Endothelial cell of hepatic sinusoid (primary cell): Measurements from ENCODE around the gene EGFR.

Experiments
- in situ Hi-C: cut with HindIII; loops from 2 replicates; pipeline ENCODE4 v1.10.0; 2017; ENCODE audit warnings: low sequenced_read_pairs

Gene EGFR

DNA sequence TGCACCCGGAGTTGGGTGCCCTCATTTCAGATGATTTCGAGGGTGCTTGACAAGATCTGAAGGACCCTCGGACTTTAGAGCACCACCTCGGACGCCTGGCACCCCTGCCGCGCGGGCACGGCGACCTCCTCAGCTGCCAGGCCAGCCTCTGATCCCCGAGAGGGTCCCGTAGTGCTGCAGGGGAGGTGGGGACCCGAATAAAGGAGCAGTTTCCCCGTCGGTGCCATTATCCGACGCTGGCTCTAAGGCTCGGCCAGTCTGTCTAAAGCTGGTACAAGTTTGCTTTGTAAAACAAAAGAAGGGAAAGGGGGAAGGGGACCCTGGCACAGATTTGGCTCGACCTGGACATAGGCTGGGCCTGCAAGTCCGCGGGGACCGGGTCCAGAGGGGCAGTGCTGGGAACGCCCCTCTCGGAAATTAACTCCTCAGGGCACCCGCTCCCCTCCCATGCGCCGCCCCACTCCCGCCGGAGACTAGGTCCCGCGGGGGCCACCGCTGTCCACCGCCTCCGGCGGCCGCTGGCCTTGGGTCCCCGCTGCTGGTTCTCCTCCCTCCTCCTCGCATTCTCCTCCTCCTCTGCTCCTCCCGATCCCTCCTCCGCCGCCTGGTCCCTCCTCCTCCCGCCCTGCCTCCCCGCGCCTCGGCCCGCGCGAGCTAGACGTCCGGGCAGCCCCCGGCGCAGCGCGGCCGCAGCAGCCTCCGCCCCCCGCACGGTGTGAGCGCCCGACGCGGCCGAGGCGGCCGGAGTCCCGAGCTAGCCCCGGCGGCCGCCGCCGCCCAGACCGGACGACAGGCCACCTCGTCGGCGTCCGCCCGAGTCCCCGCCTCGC, at the start of gene EGFR:
Gene EGFR, plus strand, starts transcription at position 657 of the 830 bp plus-strand sequence. CDS start 261 bp downstream, outside the sequence.
- in situ Hi-C loops, result no loop called here

DNA sequence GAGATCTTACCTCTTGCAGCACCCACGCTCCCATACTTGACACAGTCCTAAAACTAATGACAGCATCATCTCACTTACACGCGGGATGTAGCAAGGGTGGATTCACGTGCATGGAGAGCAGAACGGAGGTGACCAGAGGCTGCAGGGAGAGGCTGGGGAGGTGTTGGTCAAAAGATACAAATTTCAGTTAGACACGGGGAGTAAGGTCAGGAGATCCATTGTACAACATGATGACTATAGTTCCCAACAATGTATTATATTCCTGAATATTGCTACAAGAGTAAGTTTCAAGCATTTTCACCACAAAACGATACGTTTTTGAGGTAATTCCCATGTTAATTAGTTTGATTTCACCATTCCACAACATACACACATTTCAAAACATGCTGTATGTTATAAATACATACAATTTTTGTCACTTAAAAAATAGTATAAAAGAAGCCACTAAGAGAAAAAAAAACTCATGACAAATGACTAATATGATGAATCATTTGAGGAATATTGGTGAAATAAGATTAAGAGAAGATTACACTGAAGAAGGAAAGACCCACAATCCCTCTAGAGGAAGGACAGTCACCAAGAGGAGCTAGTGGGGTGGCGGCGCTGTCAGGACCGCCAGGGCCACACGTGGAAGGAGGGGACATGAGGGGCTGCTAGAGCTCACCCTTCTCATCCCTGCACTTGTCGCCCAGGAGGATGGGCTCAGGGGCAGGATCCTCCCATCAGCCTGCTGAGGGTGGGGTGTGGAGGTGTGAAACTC, 49.4 kb upstream of the EGFR start:
- in situ Hi-C loops, result no loop called here

DNA sequence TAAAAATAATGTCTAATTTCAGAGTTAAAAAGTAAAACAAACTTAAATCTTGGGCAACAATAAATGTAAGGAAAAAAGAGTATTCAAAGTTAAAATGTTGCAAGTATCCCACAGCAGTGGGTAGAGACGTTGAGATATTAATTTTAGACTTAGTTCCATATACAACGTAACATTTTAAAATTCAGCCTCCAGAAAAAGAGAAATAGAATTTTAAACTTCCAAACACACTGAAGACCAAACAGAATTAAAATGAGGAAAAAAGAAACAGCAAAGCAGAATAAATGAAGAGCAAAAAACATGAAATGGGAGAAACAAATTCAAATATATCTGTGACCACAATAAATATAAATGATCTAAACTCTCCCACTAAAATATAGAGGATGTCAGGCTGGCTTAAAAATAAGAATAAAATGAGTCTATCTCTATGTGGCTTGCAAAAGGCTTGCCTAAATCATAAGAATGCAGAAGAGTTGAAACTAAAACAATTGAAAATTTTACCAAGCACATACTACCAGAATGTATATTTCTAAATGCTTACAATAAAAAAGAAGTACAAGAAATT, 46.0 kb upstream of the EGFR start:
- in situ Hi-C loops, result no loop called here

DNA sequence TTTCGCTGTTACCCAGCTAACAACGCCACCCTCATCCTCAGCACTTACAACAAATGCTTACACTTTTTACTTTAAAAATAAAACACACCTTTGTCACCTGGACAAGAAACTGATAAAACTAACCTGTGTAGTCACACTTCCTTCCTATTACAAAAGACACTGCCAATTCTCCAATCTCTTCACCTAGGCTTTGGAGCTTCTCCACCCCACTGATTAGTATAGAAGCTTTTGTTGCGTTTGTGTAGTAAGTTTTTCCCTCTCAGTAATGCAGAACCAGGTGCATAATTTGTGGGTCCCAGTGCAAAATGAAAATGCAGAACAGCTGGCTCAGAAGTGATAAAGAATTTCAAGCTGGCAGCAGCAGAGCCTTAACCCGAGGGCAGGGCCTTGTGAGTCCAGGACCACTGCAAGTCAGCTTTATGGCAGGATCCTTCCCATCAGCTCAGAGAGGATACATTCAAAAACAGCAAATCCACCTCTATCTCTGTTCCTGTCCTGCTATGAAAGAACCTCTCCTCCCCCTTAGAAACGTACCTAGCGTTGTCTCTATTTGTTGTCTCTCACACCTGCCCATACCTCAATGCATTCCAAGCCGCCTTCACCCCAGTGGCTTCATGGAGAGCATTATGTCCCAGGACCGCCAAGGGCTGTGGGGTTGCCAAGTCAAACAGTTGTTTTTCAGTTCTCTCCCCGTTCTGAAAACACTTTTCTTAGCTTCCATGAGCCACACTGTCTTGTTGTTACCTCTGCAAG, 40.3 kb upstream of the EGFR start:
- in situ Hi-C loops, result no loop called here

DNA sequence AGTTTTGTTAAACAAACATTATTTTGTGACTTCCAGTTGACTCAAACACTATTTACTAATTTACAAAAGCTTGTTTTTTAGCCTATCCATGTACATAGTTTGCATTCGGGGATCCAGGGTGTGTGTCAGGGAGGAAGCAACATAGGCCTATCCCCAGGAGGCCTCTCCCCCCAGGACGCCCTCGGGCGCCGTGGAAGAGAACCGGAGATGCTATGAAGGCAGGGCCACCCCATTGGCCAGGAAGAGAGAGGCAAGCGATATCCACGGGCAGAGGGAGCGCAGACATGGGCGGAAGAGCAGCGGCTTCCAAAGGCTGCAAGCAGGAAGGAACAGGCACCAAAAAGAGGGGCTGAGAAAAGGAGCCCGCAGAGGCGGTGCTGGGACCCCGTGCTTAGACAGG, 38.3 kb upstream of the EGFR start:
- in situ Hi-C loops, result no loop called here

DNA sequence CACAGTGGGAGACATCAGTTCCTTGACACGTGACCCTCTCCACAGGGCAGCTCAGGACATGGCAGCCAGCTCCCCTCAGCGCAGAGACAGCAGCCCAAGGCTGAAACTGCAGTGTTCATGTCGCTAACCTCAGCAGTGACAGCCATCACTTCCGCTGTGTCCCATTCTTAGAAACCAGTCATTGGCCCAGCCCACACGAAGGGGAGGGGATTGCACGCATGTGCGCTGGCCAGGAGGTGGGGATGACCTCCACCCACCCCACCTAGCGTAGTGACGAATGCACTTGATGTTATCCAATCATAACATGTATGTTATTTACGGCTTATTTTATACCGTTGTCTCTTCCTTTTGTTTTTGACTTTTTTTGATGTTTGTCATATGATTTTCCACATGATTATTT, 36.9 kb upstream of the EGFR start:
- in situ Hi-C loops, result no loop called here

DNA sequence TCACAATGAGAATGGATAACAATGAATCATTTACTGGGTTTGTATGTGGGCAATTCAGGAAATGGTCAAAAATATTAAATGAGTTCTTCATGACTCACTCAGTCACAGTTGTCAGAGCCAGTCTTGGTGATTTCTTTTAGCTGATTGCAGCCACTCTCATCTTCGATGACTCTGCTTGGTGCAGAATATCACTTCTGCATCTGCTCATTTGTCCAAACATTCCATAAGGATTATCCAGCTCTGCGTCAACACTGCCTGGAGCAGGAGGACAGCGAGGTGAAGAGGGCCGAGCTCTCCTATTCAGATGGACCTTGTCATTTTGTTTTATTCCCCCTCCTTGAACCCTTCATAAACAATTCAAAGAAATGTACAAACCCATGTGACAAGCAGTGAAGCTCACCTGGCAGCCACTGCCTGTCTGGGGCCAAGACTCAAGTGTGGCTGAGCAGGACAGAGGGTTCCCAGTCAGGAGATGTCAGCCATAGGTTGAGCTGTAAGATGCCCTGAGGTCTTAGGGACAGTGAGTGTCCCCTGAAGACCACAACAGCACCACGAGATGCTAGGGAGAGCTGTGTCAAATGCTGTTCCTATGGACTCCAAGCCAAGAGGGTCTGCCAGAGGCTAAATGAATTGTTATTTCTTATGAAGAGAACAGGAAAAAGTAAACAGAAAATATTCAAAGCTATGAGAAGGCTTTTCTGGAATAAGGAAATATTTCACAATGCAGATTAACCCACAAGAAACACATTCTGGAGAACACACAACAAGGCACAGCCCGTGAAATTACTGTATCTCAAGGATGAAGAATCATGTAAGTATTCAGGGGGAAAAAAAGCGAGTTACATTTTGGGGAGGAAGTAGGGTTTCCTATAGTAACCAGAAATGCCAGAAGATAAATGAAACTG, 33.1 kb upstream of the EGFR start:
- in situ Hi-C loops, result no loop called here

DNA sequence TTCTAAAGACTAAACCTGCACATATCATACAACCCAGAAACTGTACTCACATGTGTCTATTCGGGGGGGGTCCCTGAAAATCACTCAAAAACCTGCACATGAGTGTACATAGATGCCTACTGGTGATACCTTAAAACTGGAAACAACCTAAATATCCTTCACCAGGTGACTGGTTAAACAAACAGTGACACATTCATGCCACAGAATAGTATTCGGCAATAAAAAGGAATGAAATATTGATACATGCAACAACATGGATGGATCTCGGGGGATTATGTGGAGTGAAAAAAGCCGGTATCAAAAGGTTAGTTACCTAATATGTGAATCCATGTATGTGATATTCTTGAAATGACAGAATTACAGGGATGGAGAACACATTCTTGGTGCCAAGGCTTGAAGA, 32.1 kb upstream of the EGFR start:
- in situ Hi-C loops, result no loop called here

DNA sequence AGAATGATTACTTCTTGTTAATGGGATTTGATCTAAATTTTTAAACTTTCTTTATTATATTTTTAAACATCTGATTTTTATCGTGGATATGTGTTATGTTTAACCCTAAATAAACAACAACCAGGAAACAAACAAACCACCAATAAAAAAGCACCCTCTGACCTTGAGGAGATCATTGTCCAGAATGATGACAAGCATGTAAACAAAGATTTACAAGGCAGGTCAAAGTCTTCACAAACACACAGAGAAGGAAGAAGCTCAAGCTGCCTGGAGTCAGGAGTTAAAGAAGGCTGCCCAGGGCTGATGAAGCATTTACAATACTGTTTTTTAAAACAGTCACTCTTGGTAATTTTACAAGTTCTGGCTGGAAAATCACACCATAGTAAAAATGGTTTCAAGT, 31.0 kb upstream of the EGFR start:
- in situ Hi-C loops, result no loop called here

DNA sequence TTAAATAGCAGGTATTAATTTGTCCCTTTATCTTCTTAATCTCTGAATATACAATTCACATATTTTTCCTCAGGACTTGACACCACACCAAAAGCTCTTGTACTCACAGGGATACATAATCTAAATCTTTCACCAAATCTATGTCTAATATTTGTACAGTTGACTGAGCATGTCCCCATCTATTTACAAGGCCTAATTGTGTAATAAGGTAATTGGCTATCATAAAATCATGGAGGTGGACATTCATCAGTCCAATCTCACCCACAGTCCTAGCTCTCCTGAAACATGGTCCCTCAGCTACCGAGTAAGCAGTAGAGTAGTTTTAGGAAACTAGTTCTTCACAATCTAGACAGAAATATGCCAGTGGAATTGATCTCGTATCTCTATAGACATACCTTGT, 30.3 kb upstream of the EGFR start:
- in situ Hi-C loops, result no loop called here

DNA sequence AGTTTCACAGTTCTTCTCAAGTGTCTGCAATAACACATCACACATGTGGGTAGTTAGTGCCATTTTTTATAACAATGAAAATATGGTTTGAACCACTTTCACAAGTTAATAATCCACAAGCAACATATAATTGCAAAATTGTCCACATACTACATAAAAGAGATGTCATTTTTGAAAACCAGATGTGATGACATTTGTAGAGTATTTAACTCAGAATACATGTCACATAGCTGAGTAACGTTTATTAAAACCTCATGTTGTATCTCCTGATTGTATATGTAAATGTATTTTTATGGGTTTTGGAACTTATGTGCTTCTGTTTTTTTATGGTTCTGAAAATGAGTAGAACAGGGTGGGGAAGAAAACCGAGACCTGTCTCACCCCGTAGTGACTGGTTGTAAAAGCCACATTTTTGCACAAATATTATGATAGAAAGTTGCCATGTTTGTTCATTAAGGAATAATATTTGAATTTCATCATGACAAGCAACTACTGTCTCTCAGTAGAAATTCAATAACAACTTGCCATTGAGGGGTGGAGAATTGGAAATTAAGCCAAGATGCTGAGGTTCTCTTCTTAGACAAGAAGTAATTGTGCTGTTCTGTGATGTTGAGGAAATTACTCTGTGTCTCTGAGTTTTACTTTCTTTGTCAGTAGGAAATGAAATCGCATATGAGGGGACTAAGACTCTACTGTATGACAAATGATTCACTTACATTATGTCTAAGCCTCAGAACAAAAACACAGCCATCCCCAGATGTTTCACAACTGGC, 29.2 kb upstream of the EGFR start:
- in situ Hi-C loops, result no loop called here

DNA sequence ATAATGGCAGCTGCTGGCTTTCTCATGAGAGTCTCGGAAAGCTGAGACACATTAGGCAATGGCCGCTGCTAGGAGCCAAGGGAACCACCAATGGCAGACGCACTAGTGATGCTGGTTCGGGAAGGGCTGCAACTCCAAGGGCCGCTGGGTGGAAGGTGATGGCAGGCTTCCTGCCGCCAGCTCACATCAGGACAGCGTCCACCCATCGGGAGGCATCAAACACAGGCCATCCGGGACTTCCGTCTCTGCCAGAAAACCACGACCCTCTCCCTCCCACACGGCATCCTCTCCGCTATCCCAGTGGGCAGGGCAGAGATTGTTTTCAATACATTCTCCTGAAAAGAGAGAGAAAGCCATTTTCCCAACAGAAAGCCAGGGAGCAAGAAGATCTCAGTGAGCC, 27.5 kb upstream of the EGFR start:
- in situ Hi-C loops, result no loop called here

DNA sequence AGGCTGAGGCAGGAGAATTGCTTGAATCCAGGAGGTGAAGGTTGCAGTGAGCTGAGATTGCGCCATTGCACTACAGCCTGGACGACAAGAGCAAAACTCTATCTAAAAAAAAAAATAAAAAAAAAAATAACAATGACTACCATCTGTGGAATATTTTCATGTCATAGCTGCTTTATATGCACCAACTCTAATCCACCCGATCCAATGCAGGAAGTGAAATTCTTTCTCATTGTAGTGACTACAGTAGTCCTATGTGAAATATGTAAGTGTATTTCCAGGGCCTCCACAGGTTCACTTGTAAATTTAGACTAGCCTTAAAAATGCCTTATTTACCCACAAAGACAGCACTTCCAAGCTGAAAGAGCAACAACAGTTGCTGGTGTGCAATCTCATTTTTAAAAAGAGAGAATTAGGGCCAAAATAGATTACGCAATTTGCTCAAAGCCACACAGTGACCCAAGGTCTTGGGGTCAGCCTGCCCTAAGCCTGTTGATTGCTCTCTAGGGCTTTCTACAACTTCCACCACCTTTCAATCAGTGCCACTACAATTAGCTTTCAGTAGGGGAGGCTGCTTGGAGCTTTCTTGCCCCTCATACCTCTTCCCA, 25.8 kb upstream of the EGFR start:
- in situ Hi-C loops, result no loop called here

DNA sequence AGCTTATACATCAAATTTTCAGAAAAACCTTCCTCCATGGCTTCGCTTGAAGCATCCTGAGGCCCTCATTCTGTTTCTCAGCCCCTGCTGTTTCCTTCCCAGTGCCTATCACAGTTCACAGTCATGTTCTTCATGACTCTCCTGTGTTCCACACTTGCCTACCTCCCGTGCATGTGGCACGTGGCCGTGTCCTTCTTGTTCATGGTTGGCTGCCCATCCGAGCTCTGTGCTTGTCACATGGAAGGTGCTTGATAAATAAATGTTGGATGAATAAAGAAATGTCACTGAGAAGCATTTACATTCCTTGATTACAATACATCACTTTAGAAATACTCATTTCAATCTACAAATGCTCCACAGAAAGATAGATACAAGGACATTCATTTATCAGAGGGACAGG, 23.7 kb upstream of the EGFR start:
- in situ Hi-C loops, result no loop called here

DNA sequence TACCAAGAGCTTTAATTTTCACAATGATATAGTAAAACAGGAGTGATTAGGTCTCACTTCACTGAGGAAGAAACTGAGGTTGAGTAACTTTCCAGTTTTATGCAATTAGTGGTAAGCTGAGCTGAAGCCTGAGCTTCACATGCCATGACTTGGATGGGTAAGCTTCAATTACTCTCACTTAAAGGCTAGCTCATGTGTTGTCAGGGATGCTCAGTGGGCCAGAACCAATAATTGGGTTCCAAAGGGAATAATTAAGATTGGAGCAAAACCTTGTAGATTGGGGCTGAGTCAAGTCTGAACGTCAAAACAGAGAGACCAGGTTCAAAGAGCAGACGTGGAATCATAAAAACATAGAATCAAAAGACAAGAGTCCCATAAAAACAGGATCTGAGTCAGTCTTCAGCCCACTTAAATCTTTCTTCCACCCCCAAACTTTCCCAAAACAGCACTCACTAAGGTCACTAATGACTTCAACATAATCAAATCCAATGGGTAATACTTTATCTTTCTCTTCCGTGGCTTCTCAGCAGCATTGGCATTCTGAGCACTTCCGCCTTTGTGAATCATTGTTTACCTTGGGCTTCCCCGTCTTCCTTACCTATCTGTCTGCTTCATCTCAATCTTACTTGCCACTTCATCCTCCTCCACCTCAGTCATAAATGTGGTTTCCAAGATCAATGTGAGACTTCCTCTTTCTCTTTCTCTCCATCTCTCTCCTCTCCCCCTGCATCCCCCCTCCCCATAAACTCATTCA, 23.0 kb upstream of the EGFR start:
- in situ Hi-C loops, result no loop called here

DNA sequence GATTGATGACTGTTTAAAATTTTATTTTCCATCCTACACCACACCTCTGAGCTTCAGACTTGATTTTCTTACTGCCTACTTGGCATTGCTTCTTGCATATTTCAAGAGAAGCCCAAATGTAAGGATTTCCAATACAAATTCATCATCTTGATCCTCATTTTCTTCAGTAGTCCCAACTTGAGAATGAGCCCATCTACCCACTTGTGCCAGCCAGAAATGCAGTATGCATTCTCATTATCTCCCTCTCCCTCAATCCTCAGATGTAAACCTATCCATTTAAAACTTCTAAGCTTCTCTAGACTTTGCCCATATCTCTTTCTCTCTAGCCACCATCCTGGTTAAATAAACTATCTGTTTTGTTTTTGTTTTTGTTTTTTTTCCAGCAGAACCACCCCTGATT, 22.4 kb upstream of the EGFR start:
- in situ Hi-C loops, result no loop called here

DNA sequence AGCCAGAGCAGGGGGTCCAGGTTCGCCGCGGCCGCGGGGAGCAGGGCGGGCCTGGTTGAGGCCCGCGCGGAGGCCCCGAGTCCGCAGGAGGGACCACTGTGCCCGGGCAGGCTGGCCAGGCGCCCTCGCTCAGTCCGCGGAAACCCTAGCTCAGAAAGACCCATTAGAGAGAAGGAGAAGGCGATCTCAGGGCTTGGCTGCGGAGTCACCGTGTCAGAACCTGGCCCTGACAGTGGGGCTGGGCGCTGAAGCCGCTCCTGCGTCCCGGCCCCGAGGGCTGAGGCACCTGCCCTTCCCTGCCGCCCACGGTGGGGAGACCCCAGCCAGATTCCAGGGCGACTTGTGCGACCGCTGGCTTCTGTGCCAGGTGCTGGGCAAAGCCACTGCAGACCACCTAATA, 14.2 kb upstream of the EGFR start:
- in situ Hi-C loops, result no loop called here

DNA sequence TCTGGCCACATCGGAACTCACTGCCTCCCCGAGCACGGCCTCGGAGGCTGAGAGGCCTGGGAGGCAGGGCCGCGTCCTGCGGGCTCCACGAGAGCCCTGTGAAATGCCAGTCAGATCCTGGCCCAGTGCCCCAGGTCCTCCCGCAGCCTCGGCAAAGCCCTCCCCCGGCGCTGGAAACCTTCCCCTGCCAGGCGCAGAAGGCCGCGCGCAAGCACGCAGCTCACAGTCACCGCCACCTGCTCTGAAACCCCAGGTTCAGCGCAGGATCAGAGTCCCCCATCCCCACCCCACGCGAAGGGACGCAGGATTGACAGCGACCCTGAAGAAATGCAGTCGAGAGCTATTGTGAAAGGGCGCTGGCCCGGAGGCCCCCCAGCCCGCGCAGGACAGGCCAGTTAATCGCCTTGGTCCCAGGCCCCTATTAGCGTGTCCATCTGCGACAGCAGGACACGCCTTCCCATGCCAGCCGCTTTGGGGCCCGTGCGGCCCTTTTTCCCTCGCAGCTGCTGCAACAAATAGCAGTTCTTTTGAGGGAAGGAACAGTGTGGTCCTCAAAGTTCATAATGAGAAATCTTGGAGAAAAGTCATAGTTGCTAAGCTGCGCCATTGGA, 13.5 kb upstream of the EGFR start:
- in situ Hi-C loops, result loop anchor here (5.0 kb wide), 1 partner anchor 58 kb away; no protein-coding TSS in a partner anchor
